Measurements from ENCODE around the gene CYTH4. TPM values are rescaled to one million over a fixed set of nuclear protein-coding genes. Genes with fewer than 3 reads are reported as not detected.

Gene CYTH4
- total and polyA plus RNA-seq, 2 of the 8 experiments (the other 6 are each of a cell fraction or from before 2014, with no cell fraction given): 0.09 TPM; not detected in 1

- H3K9me3 ChIP-seq (ENCODE audit: insufficient read depth in 2 of 2, low read depth in 1 of 2, low read length in 1 of 2): peaks cover 0 to 5% of the 10 kb centered on the region in 2 experiments; a peak in 2 of 4 replicates
- no peak overlapping the region for H2AFZ ChIP-seq (ENCODE audit: low read length)
These were observed 10.9 kb downstream of the CYTH4 start for GRCh38 chr22:37293172-37293571.

More at GRCh38 chr22:37293172-37293571, 10.9 kb downstream of the CYTH4 start:
- Histone ChIP-seq H3K4me1 (replicated peaks in 1 of 4; ENCODE audit: control insufficient read depth in 3 of 4, insufficient read depth in 4 of 4, low read length in 3 of 4) (peaks cover 0 to 6% (median 3%) of the 10 kb centered on the region in 4 experiments; a peak in 3 of 7 replicates), H3K56ac (replicated peaks; ENCODE audit: insufficient read length, low read depth, low read length) (no peak overlapping the region), H2BK20ac (ENCODE audit: low read length) (no peak overlapping the region), H3K4ac (replicated peaks; ENCODE audit: insufficient read length, low read depth, low read length) (no peak overlapping the region), H3K23ac (ENCODE audit: insufficient read length) (no peak overlapping the region), H3K9ac (replicated peaks in 1 of 4; ENCODE audit: extremely low read depth in 1 of 4, low read depth in 3 of 4, low read length in 3 of 4) (no peak overlapping the region), H4K5ac (ENCODE audit: insufficient read length, low read depth, low read length) (no peak overlapping the region), H2AK5ac (ENCODE audit: low read depth, low read length) (no peak overlapping the region), H2BK12ac (ENCODE audit: low read depth, low read length) (no peak overlapping the region), H3K79me1 (ENCODE audit: low read depth, low read length) (no peaks in the 10 kb centered on the region), H4K8ac (ENCODE audit: extremely low read depth, insufficient read depth, low read length) (no peak overlapping the region), H2BK120ac (replicated peaks; ENCODE audit: low read depth, low read length) (no peak overlapping the region), H3K14ac (ENCODE audit: insufficient read length) (no peak overlapping the region), H3K27me3 (replicated peaks in 1 of 4; ENCODE audit: control insufficient read depth in 3 of 4, extremely low read depth in 1 of 4, insufficient read depth in 3 of 4, low read length in 3 of 4) (no peaks in the 10 kb centered on the region; a peak in 3 of 7 replicates), H3K18ac (ENCODE audit: extremely low read depth, low read length) (no peak overlapping the region; the same call in 1 of the 2 replicates), H3K4me3 (ENCODE audit: extremely low read depth in 1 of 4, insufficient read depth in 2 of 4, low read depth in 3 of 4, low read length in 4 of 4) (no peak overlapping the region), H4K91ac (replicated peaks; ENCODE audit: insufficient read length, low read length) (no peak overlapping the region), H3K4me2 (ENCODE audit: insufficient read depth in 1 of 2, low read depth in 2 of 2, low read length in 2 of 2) (no peak overlapping the region), H3K79me2 (ENCODE audit: control insufficient read depth in 1 of 2, insufficient read depth in 2 of 2, low read length in 2 of 2) (no peaks in the 10 kb centered on the region), H3K27ac (ENCODE audit: low read depth, low read length) (no peak overlapping the region), H3K36me3 (ENCODE audit: control insufficient read depth in 2 of 4, insufficient read depth in 4 of 4, low read length in 3 of 4) (no peaks in the 10 kb centered on the region), H4K20me1 (replicated peaks in 1 of 2; ENCODE audit: control insufficient read depth in 1 of 2, insufficient read depth in 2 of 2, low read length in 2 of 2) (no peaks in the 10 kb centered on the region), H2BK15ac (ENCODE audit: low read length) (no peak overlapping the region; the same call in 1 of the 2 replicates), H3K23me2 (ENCODE audit: low read depth, low read length) (no peaks in the 10 kb centered on the region; the same call in 1 of the 2 replicates), H2BK5ac (ENCODE audit: low read depth, low read length) (no peak overlapping the region)
- ChIA-PET POLR2A (ENCODE audit: partially characterized antibody) (interaction anchor here (0.9 kb wide), 1 partner anchor 163 kb away, joined by 3 read pairs; no protein-coding TSS in a partner anchor), CTCF (ENCODE audit: partially characterized antibody) (interaction anchor here (0.6 to 0.8 kb wide), 4 partner anchors 23 to 162 kb away, joined by 3 read pairs; no protein-coding TSS in a partner anchor)
- DNase-seq (ENCODE audit: low read depth in 1 of 2, low spot score in 2 of 2): no peak
- FAIRE-seq: no peak
- TF ChIP-seq SRF (IDR thresholded peaks at IDR 0.05; ENCODE audit: low read depth, low read length): no peak
- no peak for TF ChIP-seq SIN3A (conservative IDR thresholded peaks at IDR 0.05 in 1 of 2, IDR thresholded peaks at IDR 0.05 in 1 of 2; ENCODE audit: low read depth in 1 of 2, low read length in 2 of 2)
- TF ChIP-seq HDAC2 (IDR thresholded peaks at IDR 0.05; ENCODE audit: borderline replicate concordance in 1 of 2, low read depth in 2 of 2, low read length in 2 of 2): no peak
- no peak for TF ChIP-seq CBX8 (IDR thresholded peaks at IDR 0.05; ENCODE audit: borderline replicate concordance, low read depth, low read length)
- TF ChIP-seq KDM1A (IDR thresholded peaks at IDR 0.05; ENCODE audit: borderline replicate concordance, low read length): no peak
- no peak for TF ChIP-seq RXRA (IDR thresholded peaks at IDR 0.05; ENCODE audit: insufficient read depth, low read depth, low read length)
- no peak for TF ChIP-seq NANOG (IDR thresholded peaks at IDR 0.05; ENCODE audit: insufficient read depth, low read depth, low read length, poor library complexity, severe bottlenecking)
- no peak for TF ChIP-seq JUN (IDR thresholded peaks at IDR 0.05; ENCODE audit: low read depth, low read length)
- WGBS, 2 experiments (ENCODE audit: extremely low coverage in 1 of 2, insufficient coverage in 1 of 2, insufficient read length in 1 of 2, insufficient replicate concordance in 2 of 2, low coverage in 1 of 2, low lambda C conversion rate in 2 of 2, missing lambda C conversion rate in 1 of 2): 93% methylated on average over 3 of the region's 3 CpGs; no CpG with 5 or more reads in 1 of the 2 experiments

Measured in H1 (cell line).